ENCODE measurements around the gene MVB12B. TPM values are rescaled to one million over a fixed set of nuclear protein-coding genes. Genes with fewer than 3 reads are reported as not detected.

MVB12B gene
- total RNA-seq, 1 experiment from 2014 or later, result 5.8 TPM

DNA sequence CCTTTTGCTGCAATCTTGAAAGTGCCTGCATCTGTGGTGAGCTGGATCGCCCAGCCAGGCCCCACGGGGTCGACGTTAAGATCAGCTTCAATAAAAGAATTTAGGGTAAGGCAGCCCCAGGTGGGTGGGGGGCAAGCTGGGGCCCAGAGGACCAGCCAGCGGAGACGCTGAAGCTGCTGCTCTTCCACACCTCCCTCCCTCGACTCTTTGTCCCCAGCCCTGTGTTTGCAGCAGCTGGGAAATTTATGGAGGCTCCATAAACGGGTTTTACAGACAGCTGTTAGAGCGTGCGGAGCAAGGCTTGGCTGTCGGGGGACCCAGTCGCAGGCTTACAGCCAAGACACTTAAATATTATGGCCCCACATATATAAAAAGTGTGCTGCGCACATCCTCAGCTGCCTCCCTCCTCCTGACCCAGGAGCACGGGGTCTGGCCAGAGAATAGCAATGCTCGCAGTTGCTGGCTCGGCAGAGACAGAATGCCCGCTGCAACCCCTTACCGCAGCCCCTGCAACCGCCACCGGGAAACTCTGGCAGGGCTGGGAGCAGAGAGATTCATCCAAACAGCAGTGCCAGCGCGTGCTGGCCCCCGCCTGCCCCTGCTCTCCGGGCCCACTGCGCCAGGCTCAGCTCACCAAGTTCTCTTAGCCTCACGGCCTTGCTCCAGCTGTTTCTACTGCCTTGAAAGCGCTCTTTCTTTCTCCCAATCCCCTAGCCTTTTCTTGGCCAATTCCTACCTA is 28.4 kb upstream of the MVB12B start:
- Mint-ChIP-seq H3K36me3 (ENCODE audit: insufficient read depth in 1 of 3, low read depth in 3 of 3) (no peaks in the 10 kb centered on the region), H3K4me1 (peaks cover 0 to 8% of the 10 kb centered on the region in 2 experiments; a peak in 3 of 4 replicates), H3K27me3 (ENCODE audit: low read depth) (peaks cover 1% of the 10 kb centered on the region), H3K4me3 (no peak overlapping the region), H3K9me3 (no peaks in the 10 kb centered on the region), H3K27ac (no peak overlapping the region)
- H3K23ac ChIP-seq (ENCODE audit: insufficient read length, low read depth, low read length), result no peak overlapping the region
- DNase-seq, result no peak
- no peaks in the 10 kb centered on the region for H3K9me3 ChIP-seq (ENCODE audit: control insufficient read depth, low read depth, low read length)
- no peak overlapping the region for H4K8ac ChIP-seq (replicated peaks; ENCODE audit: insufficient read length, low read depth, low read length)
- H3K23me2 ChIP-seq (ENCODE audit: insufficient read length, low read depth, low read length, poor library complexity, severe bottlenecking), result no peaks in the 10 kb centered on the region
- H2AK5ac ChIP-seq (ENCODE audit: insufficient read length, low read length), result no peak overlapping the region
- no peaks in the 10 kb centered on the region for H4K20me1 ChIP-seq (ENCODE audit: control insufficient read depth, insufficient read depth, insufficient read length)
- H3K4me1 ChIP-seq (ENCODE audit: insufficient read depth, low read length), result no peaks in the 10 kb centered on the region
- no CpG with 5 or more reads among the region's 27 CpGs for WGBS (ENCODE audit: extremely low coverage, insufficient read length, low lambda C conversion rate)
- H4K91ac ChIP-seq (ENCODE audit: insufficient read length, low read depth, low read length), result no peak overlapping the region
- H2BK15ac ChIP-seq (ENCODE audit: low read depth, low read length), result no peak overlapping the region
- no peak overlapping the region for H3T11ph ChIP-seq (ENCODE audit: low read length)
- no peak overlapping the region for H2BK120ac ChIP-seq (ENCODE audit: low read depth, low read length, poor library complexity, severe bottlenecking)
- no peak overlapping the region for H3K27ac ChIP-seq (ENCODE audit: insufficient read length, low read depth, low read length)
- H2BK5ac ChIP-seq (ENCODE audit: insufficient read length, low read length), result no peak overlapping the region
- H3K14ac ChIP-seq (ENCODE audit: insufficient read depth, low read length), result no peak overlapping the region
- no peaks in the 10 kb centered on the region for H3K79me1 ChIP-seq (ENCODE audit: insufficient read depth, low read depth, low read length, poor library complexity, severe bottlenecking)
- no peak overlapping the region for H4K5ac ChIP-seq (ENCODE audit: insufficient read length, low read depth, low read length)
- no peak overlapping the region for H2AFZ ChIP-seq (ENCODE audit: low read length)
- H3K56ac ChIP-seq (ENCODE audit: insufficient read length, low read depth, low read length), result no peak overlapping the region
- H3K4ac ChIP-seq (ENCODE audit: low read depth, low read length), result no peak overlapping the region
- H3K9ac ChIP-seq (ENCODE audit: extremely low read depth, insufficient read length, low read length), result no peak overlapping the region
- no peaks in the 10 kb centered on the region for H3K27me3 ChIP-seq (ENCODE audit: insufficient read depth, low read length)
- no peak overlapping the region for H2BK20ac ChIP-seq (ENCODE audit: low read depth, low read length, poor library complexity, severe bottlenecking)
- H3K79me2 ChIP-seq (ENCODE audit: insufficient read depth, low read length), result no peaks in the 10 kb centered on the region
- H2BK12ac ChIP-seq (ENCODE audit: insufficient read length, low read depth, low read length), result no peak overlapping the region
- TF ChIP-seq, protein P1, sequence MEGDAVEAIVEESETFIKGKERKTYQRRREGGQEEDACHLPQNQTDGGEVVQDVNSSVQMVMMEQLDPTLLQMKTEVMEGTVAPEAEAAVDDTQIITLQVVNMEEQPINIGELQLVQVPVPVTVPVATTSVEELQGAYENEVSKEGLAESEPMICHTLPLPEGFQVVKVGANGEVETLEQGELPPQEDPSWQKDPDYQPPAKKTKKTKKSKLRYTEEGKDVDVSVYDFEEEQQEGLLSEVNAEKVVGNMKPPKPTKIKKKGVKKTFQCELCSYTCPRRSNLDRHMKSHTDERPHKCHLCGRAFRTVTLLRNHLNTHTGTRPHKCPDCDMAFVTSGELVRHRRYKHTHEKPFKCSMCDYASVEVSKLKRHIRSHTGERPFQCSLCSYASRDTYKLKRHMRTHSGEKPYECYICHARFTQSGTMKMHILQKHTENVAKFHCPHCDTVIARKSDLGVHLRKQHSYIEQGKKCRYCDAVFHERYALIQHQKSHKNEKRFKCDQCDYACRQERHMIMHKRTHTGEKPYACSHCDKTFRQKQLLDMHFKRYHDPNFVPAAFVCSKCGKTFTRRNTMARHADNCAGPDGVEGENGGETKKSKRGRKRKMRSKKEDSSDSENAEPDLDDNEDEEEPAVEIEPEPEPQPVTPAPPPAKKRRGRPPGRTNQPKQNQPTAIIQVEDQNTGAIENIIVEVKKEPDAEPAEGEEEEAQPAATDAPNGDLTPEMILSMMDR (conservative IDR thresholded peaks at IDR 0.05), result no peak
- H3K18ac ChIP-seq (ENCODE audit: insufficient read length, low read depth, low read length), result no peak overlapping the region
- no peak overlapping the region for H3K4me2 ChIP-seq (ENCODE audit: insufficient read depth, insufficient read length, low read length)
